Activated effector memory CD4-positive, alpha-beta T cell treated with Interleukin-2 at 50 U/mL for 16 hours (primary cell): ENCODE results near the gene PCK1.

Source experiments
- DNase-seq: peaks from one replicate; pipeline ENCODE4 v3.0.0-alpha.2; 2020

PCK1 gene

DNA sequence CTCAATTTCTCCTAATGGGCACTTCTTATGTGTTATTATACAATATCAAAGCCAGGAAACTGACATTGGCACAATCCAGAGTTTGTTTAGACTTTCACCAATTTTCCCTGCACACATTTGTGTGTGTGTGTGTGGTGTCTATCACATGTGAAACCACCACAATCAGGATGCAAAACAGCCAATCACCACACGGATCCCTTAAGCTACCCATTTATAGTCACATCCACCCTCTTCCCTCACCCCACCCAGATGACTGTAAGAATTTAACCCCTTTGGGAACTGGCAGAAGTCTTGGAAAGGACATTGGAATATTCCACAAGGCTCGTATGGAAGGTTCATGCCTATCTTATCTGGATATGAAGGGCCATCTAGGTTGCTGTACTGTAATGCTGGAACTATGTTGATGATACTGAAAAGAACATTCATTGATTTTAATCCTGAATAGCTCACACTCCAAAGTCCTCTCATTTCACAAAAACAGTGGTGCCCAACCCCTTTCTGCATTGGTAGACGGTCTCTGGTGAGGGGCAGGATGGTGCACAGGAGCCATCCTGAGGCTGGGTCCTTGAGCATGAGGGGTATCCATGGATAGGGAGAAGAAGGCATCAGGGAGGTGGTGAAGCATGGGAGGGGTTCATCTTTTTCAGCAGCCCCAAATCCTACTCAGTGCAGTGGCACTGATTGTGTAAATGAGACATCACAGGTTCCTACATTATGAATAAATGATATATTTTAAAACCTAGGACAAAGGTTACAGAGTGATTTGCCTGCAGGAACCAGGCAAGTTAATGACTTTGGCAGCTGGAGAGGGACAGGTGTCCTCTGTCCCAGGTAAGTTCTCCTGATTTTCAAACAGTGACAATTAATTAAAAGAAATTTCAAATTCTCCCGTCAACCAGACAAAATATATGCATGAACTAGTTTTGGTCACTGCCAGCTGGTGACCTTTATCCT lies 23.9 kb upstream of the PCK1 start:
- DNase-seq, result no peak

DNA sequence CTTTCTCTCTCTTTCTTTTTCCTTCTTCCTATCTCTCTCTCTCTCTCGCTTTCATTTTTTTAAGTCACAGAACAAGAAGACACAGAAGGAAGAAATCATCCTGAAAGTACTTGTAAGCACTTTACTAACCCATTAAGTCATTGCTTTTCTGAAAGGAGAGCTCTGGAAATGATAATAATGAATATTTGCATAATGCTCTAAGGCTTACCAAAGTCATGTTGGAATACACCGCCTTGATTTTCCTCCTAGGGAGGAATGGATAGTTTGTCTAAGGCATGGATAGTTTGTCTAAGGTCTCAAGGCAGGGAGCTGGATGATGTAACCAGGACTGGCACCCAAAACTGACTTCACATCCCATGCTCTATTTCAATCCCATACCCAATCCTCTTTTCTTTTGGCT lies 23.1 kb upstream of the PCK1 start:
- DNase-seq, result no peak

DNA sequence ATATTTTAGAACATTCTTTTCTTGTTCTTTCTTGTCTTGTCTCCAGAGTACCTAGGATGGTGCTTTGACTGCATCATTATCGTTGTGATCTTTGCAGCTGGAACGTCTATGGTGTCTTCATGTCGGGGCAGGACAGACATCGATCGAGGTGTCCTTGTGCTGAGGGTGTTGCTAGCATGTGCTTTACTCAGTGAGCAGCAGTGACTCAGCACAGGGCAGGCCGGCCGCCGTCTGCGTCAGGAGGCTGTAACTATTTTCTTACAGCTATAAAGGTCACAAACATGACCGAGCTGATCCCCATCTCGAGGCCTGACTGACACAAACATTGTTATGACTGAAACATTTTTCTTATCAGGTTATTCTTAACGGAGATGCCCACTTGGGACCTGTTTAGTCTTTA lies 21.0 kb upstream of the PCK1 start:
- DNase-seq, result no peak

DNA sequence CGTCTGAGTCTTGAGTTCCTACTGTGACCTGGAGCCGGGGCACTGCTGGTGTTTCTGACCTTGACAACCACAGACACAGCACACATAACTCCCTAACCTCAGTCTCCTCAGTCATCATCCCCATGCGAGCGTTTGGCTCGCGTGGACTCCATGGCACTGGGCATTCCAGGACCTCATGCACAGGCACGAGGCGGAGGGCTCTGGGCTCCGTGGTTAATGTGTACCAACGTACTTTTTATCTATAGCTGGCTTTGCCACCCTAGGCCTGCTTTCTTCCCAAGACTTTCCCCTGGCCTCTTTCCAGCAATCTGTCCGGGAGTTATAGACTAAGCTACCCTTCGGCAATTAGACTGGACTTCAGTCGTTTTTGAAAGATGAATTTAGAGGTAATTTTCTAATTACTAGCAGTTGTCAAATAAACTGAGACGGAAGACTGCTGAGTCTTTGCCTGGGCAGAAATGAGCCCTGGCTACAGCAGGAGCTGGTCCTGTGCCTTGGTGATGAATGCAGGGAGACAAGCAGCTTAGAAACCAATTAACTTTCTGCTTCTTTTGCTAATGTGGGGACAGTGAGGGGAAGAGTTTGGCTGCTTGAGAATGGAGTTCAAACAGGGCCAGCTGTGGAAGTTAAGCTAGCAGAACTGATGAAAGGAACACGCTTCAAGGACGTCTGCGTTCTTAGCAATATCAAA lies 19.9 kb upstream of the PCK1 start:
- DNase-seq, result no peak

DNA sequence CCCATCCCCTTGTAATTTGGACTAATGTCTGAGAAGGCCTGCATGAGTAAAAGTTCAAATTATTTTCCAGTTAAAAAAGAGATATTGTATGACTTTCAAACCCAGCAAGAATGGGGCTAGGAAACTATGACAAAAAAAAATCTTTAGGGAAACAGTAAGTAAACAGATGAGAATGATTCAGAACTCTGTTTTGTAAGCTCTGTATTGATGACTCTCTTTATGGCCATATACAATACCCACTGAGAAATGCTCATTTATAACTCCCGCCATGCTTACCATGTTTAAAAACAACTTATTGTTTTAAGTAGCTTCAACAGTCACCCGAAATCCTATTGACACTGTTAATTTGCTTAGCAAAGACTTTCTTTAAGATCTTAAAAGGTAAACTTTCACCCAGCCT lies 17.2 kb upstream of the PCK1 start:
- no peak for DNase-seq

DNA sequence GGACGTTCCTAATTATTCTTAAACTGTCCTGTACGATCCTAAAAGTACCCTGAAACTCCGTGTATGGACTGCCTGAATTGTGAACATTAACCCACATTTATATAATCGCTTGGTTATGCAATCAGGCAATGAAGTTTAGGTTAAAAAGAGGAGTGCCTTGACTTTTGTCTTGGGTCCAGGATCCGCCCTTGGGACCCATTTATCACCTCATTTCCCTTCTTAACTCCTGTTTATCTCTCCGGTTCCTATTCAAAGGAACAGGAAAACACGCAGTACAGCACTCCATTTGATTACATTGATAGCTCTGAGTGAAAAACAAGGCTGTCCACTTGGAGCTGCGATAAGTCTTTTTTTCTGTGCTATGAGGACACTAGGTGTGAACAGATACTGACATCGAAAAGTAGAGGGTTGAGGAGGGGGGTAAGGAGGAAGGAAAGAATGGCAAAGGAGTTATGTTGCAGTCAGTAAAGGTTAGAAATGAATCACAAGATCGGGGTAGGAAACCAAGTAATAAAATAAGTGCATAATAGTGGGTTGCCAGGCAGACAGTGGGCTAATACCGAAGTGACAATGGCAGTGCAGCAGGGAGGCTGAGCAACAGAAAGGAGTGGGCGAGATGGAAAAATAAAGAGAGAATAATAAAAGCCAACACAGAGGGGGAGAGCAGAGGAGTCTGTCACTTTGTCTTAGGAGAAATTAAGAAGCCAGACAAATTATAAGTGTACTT lies 15.9 kb upstream of the PCK1 start:
- no peak for DNase-seq

DNA sequence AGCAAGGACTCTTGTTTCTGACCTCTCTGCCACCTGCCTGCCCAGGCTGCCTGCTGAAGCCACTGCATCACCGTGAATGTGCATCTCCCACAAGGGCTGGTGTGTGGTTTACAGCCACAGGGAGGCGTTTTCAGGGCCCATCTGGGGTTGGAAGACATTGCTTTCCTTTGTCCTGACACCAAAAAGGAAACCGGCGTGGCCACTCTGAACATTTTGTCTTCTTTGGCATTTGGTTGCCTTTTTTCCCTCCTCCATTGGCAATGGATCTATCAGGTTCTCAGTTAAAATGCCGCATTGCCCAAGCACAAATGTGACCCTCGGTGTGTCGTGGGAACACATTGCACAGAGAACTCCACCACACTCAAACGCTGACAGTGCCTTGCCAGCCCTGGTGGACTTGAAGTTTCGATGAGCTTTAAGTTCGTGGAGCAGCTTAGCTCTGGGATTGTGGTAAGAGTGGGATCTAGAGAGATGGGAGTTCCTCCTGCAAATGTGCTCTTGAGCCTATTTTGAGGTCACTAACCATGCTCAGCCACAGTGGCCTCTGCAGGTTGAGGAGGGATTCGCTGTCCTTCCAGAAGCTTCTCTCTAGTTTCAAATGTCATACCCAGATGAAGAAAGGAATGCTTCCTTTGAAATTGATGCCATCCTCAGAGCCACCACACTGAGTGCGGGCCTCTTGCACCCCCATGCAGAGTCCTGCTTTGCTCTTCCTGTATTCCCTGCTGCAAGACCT lies 14.8 kb upstream of the PCK1 start:
- no peak for DNase-seq

DNA sequence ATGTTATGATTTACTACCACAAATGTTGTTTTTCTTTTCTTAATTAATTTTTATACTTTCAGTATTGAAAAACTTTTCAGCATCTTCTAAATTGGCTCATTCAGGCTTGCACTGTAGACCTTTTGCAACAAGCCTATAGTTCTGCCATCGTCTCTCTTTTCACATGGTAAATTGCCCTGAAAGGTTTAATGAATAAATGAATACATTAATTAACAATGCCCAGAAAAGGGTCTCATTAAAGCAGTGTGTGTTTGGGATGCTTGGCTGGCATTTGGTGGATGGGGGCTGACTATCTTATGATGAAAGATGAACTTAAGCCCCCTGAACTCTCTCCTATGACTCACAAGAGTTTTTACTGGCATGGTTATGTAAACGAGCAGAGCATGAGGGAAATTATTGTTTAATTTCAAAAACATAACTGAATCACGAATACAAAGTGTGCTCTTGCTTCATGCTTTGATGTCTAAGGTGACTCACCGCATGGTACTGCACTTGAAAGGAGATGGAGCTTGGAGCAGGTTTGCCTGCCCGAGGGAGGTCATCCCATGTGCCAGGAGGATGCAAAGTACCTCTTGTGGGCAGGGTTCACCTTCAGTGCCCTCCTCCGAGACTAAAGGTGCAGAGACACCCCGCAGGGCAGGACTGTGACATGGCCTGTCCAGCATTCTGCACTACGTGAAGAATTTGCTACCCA lies 13.8 kb upstream of the PCK1 start:
- DNase-seq, result no peak

DNA sequence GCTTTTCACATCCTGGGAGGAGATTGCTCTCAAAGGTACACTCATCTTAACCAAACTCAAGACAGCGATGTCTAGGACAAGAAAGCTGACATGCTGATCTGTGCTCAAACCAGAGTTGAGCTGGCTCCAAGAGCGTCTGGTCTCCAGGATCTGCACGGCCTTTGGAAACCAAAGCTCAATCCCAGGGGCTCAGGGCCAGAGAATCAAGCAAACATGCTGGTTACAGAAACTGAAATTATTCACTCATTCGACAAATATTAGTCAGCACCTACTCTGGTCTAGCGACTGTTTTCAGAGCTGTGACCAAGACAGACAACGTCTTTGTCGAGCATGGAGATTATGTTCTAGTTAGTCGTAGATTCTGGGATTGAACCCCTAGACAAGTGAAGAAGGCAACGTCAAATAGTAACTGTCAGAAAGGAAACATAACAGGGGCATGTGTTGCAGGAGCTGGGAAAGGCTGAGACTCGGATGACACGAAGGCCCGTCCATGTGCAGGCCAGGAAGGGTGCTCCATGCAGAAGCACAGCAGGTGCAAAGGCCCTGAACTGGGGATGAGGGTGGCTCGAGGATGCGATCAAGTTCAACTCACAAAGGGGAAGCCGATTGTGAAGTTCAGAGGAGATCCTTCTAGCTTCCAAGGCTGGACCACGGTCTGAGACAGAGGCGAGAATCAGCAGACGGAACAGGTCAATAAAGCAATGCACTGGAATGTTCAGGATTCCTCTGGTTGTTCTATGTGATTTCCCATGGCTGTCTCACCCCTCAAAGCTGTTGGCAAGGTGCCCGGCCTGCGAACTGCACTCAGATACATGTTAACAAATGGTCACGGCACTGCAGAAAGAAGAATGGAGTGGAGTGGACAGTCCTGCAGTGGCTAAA lies 12.5 kb upstream of the PCK1 start:
- no peak for DNase-seq

DNA sequence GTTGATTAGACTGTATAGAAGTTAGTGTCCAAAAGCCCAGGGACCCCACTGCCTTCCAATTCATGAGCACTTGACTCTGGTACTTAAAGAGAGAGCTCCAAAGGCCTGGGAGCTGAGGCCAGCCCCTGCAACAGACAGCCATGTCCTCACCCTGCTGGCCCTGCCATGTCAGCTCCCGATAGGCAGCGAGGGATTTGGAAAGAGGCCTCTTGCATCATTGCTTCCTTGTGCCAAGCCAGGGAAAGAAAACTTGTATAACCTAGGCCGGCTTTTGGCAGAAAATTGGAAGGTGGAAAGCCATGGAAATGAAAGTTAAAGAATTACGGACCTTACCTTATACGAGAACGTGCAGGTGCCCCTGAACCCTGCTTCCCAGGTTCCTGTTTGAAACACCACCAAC lies 8.4 kb upstream of the PCK1 start:
- no peak for DNase-seq

DNA sequence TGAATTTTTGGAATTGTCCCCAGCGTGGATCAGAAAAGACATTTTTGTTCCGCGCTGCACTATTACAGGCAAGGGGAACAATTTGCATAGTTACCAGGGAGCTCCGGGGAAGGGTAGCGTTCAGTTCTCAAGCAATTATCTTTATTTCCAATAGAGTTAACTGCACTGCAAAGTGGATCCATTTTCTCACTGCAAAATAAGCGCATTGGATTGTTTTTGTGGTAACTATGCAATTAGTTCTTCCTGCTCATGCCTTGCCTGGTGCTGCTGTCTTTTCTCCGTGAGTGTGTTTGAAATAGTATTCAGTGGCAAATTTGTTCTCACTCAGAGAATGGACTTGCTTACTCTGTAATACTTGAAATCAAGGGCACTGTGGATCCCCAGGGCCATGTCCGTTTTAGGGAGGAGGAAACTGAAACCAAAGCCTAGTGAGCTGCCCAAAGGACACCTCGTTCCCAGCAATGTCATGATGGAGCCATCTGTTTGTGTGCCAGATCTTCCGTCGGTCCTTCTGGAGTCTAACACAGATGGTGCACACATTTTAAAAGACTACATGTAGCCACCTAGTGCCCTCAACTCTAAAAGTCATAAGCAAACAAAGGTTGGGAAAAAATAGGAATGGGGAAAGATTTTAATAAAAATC lies 7.4 kb upstream of the PCK1 start:
- DNase-seq, result no peak

DNA sequence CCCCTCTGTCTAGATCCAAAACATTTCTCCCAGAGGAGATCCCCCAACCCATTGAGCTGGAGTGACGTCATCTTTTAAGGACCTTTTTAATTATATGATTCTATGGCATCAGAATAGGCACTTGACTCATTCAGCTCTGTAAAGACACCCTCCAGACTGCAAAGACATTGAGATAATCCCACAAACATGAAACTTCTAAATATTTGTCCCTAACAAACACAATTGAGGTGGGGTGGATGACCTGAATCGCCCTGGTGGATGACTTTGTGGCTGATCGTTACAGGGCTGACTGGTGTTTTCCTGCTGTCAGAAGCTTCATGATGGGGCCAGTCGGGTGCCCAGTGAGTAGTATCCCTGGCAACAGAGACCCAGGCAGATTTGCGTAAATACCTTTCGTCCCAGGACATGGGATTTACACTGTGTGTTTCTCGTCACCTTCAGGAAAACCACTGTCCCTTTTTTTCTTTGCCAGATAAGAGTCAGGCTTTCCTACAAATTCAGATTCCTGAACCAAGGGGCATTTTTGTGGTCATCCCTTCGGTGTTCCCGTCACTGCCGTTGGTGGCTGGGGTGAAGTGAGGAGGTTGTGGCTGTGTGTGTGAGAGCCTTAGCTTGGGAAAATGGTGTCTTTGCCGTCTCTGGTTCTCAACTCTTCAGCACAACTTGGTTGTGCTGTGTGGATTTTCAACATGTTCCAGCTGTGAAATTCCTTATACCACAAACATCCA lies 5.3 kb upstream of the PCK1 start:
- DNase-seq, result no peak

DNA sequence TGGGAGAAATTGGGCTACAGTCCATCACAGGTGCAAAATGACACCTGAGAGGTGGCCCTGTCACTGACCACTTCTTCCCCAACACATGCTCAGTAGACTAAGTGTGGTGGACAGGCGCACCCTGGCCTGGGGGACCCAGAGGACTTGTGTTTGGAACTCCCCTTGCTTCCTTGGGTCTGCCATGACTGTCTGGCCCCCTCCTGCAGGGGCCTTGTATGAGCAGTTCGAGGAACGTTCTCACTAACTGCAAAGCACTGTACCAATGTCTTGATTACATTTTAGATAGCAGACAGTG lies 4.0 kb upstream of the PCK1 start:
- DNase-seq, result no peak

DNA sequence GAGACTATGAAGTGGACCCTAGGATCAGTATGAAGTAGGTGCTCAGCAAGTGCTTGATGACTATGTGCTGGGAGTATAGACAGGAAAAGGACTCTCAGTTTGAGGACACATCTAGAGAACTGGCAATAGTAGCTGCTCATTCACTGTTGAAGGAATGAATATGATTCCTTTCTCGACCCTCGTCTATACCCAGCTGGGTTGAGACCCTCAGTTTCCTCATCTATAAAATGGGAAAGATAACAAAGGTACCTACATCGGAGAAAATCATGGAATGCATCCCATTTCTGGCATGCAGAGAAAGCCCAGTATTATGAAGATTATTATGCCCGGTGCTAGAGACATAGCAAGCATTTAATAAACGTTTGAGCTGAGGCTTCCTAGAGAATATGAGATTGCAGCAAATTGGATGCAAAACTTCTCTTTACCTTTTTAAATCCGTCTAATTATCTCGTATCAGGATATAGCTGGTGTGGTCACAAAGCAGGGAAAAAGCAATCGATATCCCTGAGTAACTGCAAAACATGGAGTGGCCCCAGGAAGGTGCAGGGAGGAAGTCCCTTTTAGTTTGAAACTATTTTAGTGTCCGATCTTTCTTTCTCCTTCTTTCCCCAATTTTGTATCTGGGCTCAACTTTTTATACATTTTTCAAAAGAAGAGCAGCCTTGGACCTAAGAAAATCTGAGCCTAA lies 2.8 kb upstream of the PCK1 start:
- no peak for DNase-seq

DNA sequence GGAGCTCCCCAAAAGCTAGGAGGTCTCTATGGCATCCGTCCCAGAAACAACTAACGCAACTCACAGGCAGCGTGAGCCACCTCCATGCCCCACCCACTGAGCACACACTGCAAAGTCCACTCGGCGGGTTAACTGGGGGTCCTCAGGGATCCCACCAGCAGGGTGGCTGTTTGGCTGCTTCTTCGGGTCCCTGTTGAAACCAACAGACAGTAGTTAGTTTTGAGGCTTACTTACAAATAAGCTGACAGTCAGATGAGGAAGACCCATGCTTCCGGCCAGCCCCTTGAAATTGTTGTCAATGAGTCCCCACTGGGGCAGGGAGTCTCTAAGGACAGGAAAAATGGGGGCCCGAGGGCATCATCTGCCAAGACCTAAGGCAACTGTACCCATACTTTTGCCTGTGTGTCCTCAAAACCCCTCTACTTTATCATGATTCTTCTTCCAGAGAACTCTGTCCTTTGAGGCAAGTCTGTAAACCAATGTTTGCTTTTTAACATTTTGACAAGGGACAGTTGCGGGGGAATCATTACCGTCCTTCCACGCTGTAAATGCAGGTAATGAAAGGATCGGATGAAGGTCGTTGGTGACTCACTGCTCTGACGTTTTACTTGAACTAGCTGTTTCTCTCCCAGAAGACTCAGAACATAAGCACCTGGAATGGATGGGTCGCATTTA lies 2.2 kb upstream of the PCK1 start:
- DNase-seq, result no peak

DNA sequence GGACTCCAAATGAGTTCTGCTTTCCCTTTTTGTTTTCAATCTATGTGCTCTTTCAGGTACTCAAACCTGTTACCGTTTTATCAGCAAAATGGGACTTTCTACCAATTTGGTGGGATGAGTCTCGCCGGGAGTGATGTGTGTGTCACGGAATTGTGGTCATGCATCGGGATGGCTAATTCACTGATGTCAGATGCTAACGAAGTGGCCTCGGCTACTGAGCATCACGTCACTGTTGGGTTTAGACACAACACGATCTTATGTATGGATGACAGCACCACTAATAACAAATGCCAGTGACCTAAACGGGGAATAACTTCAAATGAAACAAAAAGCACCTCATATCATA lies 1.6 kb upstream of the PCK1 start:
- DNase-seq, result no peak

DNA sequence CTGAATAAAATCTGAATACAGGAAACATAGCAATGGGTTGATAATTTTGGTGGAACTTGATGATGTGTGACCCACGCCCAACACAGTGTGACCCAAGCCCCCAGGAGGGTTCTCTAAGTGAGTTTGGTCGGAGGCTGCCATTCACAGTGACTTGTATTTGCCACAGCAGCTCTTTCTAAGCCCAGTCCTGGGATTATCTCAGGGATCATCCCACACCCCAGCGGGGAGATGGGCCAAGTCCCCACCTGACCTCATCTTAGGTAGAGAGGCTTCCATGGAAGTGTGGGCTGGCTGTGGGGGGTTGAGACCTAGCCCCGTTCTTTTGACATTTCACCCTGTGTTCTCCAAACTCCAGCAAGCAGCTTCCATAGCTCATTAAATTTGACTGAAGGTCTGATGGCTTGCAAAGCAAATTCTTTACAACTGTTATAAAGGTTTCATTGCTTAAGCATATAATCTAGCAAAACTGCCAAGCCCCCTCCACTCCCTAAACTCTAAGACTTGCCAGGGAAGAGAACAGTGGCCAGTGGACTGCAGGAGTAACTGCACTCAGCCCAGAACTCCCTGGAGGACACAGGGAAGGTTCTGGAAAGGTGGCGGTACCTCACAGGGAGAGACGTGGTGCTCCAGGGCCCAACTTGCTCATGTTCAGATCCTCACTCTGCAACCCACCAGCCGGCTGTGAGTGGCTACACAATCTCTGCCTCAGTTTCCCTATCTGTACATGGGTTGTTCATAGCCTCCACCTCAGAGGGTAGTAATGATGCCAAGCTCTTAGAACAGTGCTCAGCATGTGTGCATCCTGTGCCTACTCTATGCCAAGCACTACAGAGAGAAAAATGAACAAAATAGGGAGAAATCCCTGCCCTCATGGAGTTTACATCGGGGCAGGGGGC lies 1.0 kb upstream of the PCK1 start:
- no peak for DNase-seq
